T-helper 17 cell (primary cell): ENCODE measurements around the gene RBP4. TPM values are rescaled to one million over a fixed set of nuclear protein-coding genes. Genes with fewer than 3 reads are reported as not detected.

Experiments
- ATAC-seq: fragments of 150-1000 bp; cut with Tn5 transposase; 2 replicates; pipeline ENCODE4 v1.10.0; 2021; ENCODE audit warnings: mild to moderate bottlenecking, moderate library complexity
- DNase-seq, 3 donors: peaks; one replicate each; pipeline versions ENCODE4 v3.0.0 to v3.0.0-alpha.2; 2020 to 2021
- H3K9me3 ChIP-seq: one replicate; pipeline ENCODE4 v1.7.0; 2013; ENCODE audit warnings: low read length, mild to moderate bottlenecking; ENCODE audit not compliant: control insufficient read depth, poor library complexity, severe bottlenecking
- H3K27ac Mint-ChIP-seq: one replicate; pipeline ENCODE4 v1.8.0; 2022; ENCODE audit warnings: mild to moderate bottlenecking, moderate library complexity, mixed read lengths
- H3K27me3 Mint-ChIP-seq: one replicate; pipeline ENCODE4 v1.8.0; 2022; ENCODE audit warnings: mixed read lengths
- H3K36me3 Mint-ChIP-seq: one replicate; pipeline ENCODE4 v1.8.0; 2022; ENCODE audit warnings: low read depth, mixed read lengths
- H3K4me1 Mint-ChIP-seq: one replicate; pipeline ENCODE4 v1.8.0; 2022; ENCODE audit warnings: mild to moderate bottlenecking, mixed read lengths
- H3K4me3 Mint-ChIP-seq: one replicate; pipeline ENCODE4 v1.8.0; 2022; ENCODE audit warnings: mild to moderate bottlenecking, moderate library complexity, mixed read lengths
- total RNA-seq, 4 donors: library from RNA in 2 of 4; stranded (reverse) in 2 of 4; gene quantifications; one replicate each; pipeline ENCODE4 v1.2.3 and lab custom pipeline; 2022 to 2026

The RBP4 gene
- total RNA-seq, 2 donors from 2014 or later = not detected

GRCh38 chr10:93604146-93604545 is 3.1 kb upstream of the RBP4 start:
- H3K27me3 Mint-ChIP-seq = peaks cover 52% of the 10 kb centered on the region
- no peak for ATAC-seq

GRCh38 chr10:93603023-93603422 is 2.0 kb upstream of the RBP4 start:
- Mint-ChIP-seq H3K4me1 (peaks cover 2% of the 10 kb centered on the region), H3K27ac (no peak overlapping the region), H3K36me3 (peaks cover 2% of the 10 kb centered on the region), H3K27me3 (peaks cover 48% of the 10 kb centered on the region), H3K4me3 (no peak overlapping the region)
- DNase-seq (no peak), ATAC-seq (no peak)
- H3K9me3 ChIP-seq = no peaks in the 10 kb centered on the region

More at GRCh38 chr10:93604146-93604545, 3.1 kb upstream of the RBP4 start:
- H3K4me1 Mint-ChIP-seq = peaks cover 2% of the 10 kb centered on the region
- H3K36me3 Mint-ChIP-seq = peaks cover 2% of the 10 kb centered on the region
- H3K9me3 ChIP-seq = no peaks in the 10 kb centered on the region
- no peak for DNase-seq
- no peak overlapping the region for H3K4me3 Mint-ChIP-seq
- H3K27ac Mint-ChIP-seq = no peak overlapping the region

GRCh38 chr10:93601774-93602162 is 733 bp upstream of the RBP4 start:
- DNase-seq = no peak
- H3K27ac Mint-ChIP-seq = no peak overlapping the region
- peaks cover 54% of the 10 kb centered on the region for H3K27me3 Mint-ChIP-seq
- H3K36me3 Mint-ChIP-seq = peaks cover 2% of the 10 kb centered on the region
- no peak overlapping the region for H3K4me3 Mint-ChIP-seq
- H3K9me3 ChIP-seq = no peaks in the 10 kb centered on the region
- no peak for ATAC-seq
- H3K4me1 Mint-ChIP-seq = peaks cover 2% of the 10 kb centered on the region

GRCh38 chr10:93600446-93601145 is 439 bp downstream of the RBP4 start:
- Mint-ChIP-seq H3K27ac (no peak overlapping the region), H3K27me3 (peaks cover 46% of the 10 kb centered on the region), H3K4me1 (peaks cover 2% of the 10 kb centered on the region), H3K36me3 (peaks cover 2% of the 10 kb centered on the region), H3K4me3 (no peak overlapping the region)
- ATAC-seq = no peak
- no peak for DNase-seq
- no peaks in the 10 kb centered on the region for H3K9me3 ChIP-seq

GRCh38 chr10:93599778-93600177 is 1.3 kb downstream of the RBP4 start:
- H3K27me3 Mint-ChIP-seq = peaks cover 48% of the 10 kb centered on the region
- ATAC-seq (no peak), DNase-seq (no peak)
- H3K4me3 Mint-ChIP-seq = no peak overlapping the region
- peaks cover 2% of the 10 kb centered on the region for H3K36me3 Mint-ChIP-seq
- H3K9me3 ChIP-seq = no peaks in the 10 kb centered on the region
- no peak overlapping the region for H3K27ac Mint-ChIP-seq
- H3K4me1 Mint-ChIP-seq = peaks cover 2% of the 10 kb centered on the region

- H3K4me3 Mint-ChIP-seq = no peak overlapping the region
- H3K36me3 Mint-ChIP-seq = peaks cover 2% of the 10 kb centered on the region
- H3K9me3 ChIP-seq = no peaks in the 10 kb centered on the region
- H3K4me1 Mint-ChIP-seq = peaks cover 2% of the 10 kb centered on the region
- no peak for ATAC-seq
- H3K27ac Mint-ChIP-seq = no peak overlapping the region
- DNase-seq = no peak
- H3K27me3 Mint-ChIP-seq = peaks cover 50% of the 10 kb centered on the region
These were observed 1.7 kb downstream of the RBP4 start for GRCh38 chr10:93599335-93599734.

- H3K27me3 Mint-ChIP-seq = peaks cover 41% of the 10 kb centered on the region
- peaks cover 2% of the 10 kb centered on the region for H3K4me1 Mint-ChIP-seq
- no peak overlapping the region for H3K4me3 Mint-ChIP-seq
- no peak for DNase-seq
- no peaks in the 10 kb centered on the region for H3K9me3 ChIP-seq
- no peak for ATAC-seq
- H3K27ac Mint-ChIP-seq = no peak overlapping the region
- peaks cover 2% of the 10 kb centered on the region for H3K36me3 Mint-ChIP-seq
These were observed 2.9 kb downstream of the RBP4 start for GRCh38 chr10:93598157-93598556.

- DNase-seq = no peak
- no peak for ATAC-seq
- Mint-ChIP-seq H3K27ac (no peak overlapping the region), H3K4me3 (no peak overlapping the region), H3K36me3 (peaks cover 2% of the 10 kb centered on the region), H3K27me3 (peaks cover 31% of the 10 kb centered on the region), H3K4me1 (peaks cover 2% of the 10 kb centered on the region)
- no peaks in the 10 kb centered on the region for H3K9me3 ChIP-seq
These were observed 3.9 kb downstream of the RBP4 start for GRCh38 chr10:93597075-93597599.

- H3K9me3 ChIP-seq = no peaks in the 10 kb centered on the region
- ATAC-seq = no peak
- Mint-ChIP-seq H3K36me3 (peaks cover 2% of the 10 kb centered on the region), H3K4me1 (no peaks in the 10 kb centered on the region), H3K27ac (no peak overlapping the region), H3K27me3 (peaks cover 28% of the 10 kb centered on the region), H3K4me3 (no peak overlapping the region)
- no peak for DNase-seq
These were observed 4.5 kb downstream of the RBP4 start for GRCh38 chr10:93596539-93596938.

- H3K9me3 ChIP-seq = no peaks in the 10 kb centered on the region
- no peak overlapping the region for H3K27ac Mint-ChIP-seq
- peaks cover 2% of the 10 kb centered on the region for H3K36me3 Mint-ChIP-seq
- ATAC-seq (no peak), DNase-seq (no peak)
- no peaks in the 10 kb centered on the region for H3K4me1 Mint-ChIP-seq
- H3K27me3 Mint-ChIP-seq = peaks cover 34% of the 10 kb centered on the region
- no peak overlapping the region for H3K4me3 Mint-ChIP-seq
These were observed 5.5 kb downstream of the RBP4 start for GRCh38 chr10:93595378-93596161.

GRCh38 chr10:93594518-93594917 is 6.5 kb downstream of the RBP4 start:
- Mint-ChIP-seq H3K4me3 (no peak overlapping the region), H3K27me3 (peaks cover 31% of the 10 kb centered on the region)

GRCh38 chr10:93593749-93594148 is 7.3 kb downstream of the RBP4 start:
- H3K4me3 Mint-ChIP-seq = no peak overlapping the region
- ATAC-seq (no peak), DNase-seq (no peak)
- no peaks in the 10 kb centered on the region for H3K4me1 Mint-ChIP-seq
- H3K27me3 Mint-ChIP-seq = peaks cover 34% of the 10 kb centered on the region
- H3K9me3 ChIP-seq = no peaks in the 10 kb centered on the region
- H3K36me3 Mint-ChIP-seq = no peaks in the 10 kb centered on the region
- no peak overlapping the region for H3K27ac Mint-ChIP-seq

More at GRCh38 chr10:93594518-93594917, 6.5 kb downstream of the RBP4 start:
- H3K4me1 Mint-ChIP-seq = no peaks in the 10 kb centered on the region
- no peak for DNase-seq
- no peak for ATAC-seq
- H3K9me3 ChIP-seq = no peaks in the 10 kb centered on the region
- no peak overlapping the region for H3K27ac Mint-ChIP-seq
- no peaks in the 10 kb centered on the region for H3K36me3 Mint-ChIP-seq

GRCh38 chr10:93593254-93593653 is 7.8 kb downstream of the RBP4 start:
- Mint-ChIP-seq H3K27me3 (peaks cover 38% of the 10 kb centered on the region), H3K4me1 (no peaks in the 10 kb centered on the region), H3K27ac (no peak overlapping the region), H3K4me3 (no peak overlapping the region), H3K36me3 (no peaks in the 10 kb centered on the region)
- no peak for ATAC-seq
- no peak for DNase-seq
- H3K9me3 ChIP-seq = no peaks in the 10 kb centered on the region
